Measurements from ENCODE around the gene SRF.

SRF gene

DNA sequence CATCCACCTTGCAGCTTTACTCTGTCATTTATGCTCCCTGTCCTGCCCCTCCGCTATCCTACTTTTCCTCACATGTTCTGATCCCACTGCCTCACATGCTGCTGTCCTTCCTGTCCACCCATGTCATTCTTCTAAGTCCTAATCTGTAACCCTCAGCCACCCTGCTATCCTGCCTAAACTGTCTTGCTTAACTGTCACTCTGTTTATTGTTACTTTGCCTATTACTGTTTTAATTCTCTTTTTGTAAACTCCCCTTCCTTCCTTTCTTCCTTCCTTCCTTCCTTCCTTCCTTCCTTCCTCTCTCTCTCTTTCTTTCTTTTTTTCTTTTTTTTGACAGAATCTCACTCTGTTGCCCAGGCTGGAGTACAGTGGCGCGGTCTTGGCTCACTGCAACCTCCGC is 12.4 kb downstream of the SRF start:
- DNase-seq (ENCODE audit: low spot score): no peak

DNA sequence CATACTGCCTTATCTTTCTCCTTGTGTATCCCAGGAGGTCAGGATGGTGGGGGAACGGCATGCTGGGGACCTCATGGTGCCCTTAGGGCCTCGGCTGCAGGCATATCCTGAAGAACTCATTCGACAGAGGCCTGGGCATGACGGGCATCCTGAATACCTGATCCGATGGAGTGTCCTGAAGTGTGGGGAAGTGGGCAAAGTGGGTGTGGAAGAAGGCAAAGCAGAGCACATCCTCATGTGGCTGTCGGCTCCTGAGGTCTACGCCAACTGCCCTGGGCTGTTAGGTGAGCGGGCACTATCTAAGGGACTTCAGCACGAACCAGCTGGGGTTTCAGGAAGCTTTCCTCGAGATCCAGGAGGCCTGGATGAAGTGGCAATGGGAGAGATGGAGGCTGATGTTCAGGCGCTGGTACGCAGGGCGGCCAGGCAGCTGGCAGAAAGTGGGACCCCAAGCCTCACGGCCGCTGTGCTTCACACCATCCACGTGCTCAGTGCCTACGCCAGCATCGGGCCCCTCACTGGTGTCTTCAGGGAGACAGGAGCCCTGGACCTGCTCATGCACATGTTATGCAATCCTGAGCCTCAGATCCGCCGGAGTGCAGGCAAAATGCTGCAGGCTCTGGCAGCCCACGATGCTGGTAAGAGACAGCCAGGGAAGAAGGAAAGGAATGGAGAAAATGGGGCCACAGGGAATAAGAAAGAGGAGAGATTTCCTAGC is 13.4 kb downstream of the SRF start:
- no peak for DNase-seq (ENCODE audit: low spot score)

DNA sequence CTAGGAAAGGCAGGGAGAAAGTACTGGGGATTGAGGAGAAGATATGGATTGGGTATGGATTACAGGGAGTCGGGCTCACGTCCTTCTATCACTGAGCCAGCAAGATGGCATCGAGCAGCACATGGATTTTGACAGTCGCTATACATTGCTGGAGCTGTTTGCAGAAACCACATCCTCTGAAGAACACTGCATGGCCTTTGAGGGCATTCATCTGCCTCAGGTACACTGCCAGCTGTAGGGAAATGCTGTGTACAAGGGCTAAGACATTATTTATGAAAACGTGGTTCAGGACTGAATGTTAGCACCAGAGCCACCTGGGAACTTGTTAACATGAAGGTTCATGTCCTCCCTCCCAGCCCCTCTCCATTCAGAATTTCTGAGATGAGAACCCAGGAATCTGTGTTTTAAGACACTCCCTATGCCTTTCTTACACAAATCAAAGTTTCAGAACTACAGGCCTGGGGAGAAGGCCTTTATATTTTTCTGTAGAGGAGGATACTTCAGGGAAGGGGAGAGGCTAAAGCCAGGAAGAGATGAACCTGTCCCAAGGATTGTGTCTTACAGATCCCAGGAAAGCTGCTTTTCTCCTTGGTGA is 14.4 kb downstream of the SRF start:
- no peak for DNase-seq (ENCODE audit: low spot score)

- no peak for DNase-seq (ENCODE audit: low spot score)
These were observed 14.9 kb downstream of the SRF start for GRCh38 chr6:43186019-43186418.

DNA sequence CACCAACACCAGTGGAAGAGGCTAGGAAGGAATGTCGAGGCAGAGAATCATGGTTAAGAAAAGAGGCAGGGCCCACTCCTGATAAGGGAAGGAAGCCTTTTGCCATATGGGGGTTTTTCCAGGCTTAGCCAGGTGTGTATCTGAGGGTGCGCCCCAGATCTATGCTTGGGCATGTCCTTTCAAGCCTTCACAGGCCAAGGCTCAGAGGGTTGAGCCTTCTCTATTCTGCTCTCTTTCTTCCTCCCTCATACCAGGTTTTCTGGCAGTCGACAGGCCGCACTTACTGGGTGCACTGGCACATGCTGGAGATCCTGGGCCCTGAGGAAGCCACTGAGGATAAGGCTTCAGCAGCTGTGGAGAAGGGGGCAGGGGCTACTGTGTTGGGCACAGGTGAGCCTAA is 15.6 kb downstream of the SRF start:
- no peak for DNase-seq (ENCODE audit: low spot score)

DNA sequence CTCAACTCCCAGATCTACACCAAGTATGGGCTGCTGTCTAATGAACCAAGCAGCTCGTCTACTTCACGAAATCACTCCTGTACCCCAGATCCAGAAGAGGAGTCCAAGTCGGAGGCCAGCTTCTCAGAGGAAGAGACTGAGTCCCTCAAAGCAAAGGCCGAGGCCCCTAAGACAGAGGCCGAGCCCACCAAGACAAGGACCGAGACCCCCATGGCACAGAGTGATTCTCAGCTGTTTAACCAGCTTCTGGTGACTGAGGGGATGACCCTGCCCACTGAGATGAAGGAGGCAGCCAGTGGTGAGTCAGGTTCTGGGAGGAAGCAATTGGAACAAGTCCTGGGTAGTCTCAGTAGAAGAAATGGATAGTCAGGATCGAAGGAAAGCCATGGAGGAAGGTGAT is 16.8 kb downstream of the SRF start:
- no peak for DNase-seq (ENCODE audit: low spot score)

GRCh38 chr6:43188426-43188825 is 17.4 kb downstream of the SRF start:
- DNase-seq (ENCODE audit: low spot score): no peak

GRCh38 chr6:43189776-43190304 is 18.8 kb downstream of the SRF start:
- DNase-seq (ENCODE audit: low spot score): no peak

DNA sequence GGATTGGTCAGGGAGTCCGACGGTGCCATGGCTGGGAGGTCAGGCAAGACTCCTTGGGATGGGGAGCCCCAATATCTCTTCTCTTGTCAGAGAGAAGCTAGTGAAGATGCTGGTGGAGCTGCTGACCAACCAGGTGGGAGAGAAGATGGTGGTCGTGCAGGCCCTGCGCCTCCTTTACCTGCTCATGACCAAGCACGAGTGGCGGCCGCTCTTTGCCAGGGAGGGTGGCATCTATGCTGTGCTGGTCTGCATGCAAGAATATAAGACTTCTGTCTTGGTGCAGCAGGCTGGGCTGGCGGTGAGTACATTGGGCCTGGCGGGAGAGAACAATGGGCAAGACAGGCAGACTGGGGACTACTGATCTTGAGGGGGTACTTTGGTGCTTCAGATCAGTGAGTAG is 21.8 kb downstream of the SRF start:
- no peak for DNase-seq (ENCODE audit: low spot score)

GRCh38 chr6:43193929-43194328 is 22.9 kb downstream of the SRF start:
- DNase-seq (ENCODE audit: low spot score): no peak

DNA sequence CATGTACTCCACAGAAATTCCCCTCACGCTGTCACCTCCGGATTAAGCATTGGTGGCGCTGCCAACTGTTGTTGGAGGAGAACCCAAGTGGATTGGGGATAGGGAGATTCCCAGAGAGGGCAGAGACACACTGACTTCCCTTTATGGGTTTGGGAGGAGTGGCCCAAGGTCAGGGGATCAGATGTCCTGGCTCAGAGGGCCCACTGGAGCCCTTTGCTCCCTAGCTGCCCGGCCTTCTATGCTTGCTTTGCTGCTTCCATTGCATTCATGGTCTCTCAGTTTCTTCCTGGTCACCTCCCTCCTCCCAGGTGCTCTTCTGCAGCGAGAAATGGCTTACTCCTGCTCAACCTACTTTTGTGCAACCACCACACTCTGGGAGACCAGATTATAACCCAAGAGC is 25.3 kb downstream of the SRF start:
- DNase-seq (ENCODE audit: low spot score): no peak

GRCh38 chr6:43199912-43200311 is 28.8 kb downstream of the SRF start:
- DNase-seq (ENCODE audit: low spot score): no peak

DNA sequence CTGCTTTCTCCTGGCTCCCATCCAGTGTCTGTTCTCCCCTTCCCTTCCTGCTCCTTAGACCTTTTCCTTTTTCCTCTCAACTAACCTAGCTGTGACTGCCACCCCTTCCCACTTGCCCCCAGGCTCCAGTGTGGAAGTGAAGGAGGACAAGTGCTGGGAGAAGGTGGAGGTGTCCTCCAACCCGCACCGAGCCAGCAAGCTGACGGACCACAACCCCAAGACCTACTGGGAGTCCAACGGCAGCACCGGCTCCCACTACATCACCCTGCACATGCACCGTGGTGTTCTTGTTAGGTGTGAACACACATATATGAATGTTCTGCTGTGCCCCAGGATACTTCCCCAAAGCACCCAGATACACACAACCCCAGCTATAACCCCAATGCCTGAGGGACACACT is 29.5 kb downstream of the SRF start:
- no peak for DNase-seq (ENCODE audit: low spot score)

DNA sequence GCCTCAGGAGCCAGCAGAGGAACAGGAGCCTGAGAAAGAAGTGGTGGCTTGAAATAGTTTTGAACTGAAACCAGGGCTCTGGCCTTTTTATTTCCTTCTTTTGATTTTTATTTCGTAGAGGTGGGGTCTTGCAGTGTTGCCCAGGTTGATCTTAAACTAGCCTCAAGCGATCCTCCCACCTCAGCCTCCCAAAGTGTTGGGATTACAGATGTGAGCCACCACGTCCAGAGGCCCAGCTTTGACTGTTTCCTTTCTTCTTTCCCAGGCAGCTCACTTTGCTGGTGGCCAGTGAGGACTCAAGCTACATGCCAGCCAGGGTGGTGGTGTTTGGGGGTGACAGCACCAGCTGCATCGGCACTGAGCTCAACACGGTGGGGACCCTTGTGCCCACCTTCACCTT is 31.4 kb downstream of the SRF start:
- DNase-seq (ENCODE audit: low spot score): no peak

DNA sequence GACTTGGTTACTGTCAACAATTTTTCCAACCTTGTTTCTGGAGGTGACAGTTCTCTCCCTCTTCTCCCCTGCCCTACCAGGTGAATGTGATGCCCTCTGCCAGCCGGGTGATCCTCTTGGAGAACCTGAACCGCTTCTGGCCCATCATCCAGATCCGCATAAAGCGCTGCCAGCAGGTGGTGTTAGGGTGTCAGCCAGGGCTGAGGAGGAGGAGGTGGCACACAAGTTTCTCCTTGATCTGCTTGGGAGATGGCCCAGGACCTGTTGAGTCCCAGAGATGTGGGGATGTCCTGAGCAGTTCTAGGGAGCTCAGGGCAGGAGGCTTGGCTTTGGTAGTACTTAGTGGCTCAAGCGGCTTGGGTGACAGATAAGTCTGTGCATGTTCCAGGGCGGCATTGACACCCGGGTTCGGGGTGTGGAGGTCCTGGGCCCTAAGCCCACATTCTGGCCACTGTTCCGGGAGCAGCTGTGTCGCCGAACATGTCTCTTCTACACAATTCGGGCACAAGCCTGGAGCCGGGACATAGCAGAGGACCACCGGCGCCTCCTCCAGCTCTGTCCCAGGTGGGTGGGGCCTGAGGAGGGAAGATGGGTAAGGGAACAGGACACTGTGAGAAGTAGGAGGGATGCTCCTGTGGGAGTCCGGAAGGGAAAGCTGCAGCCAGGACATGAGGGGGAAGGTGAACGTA is 32.1 kb downstream of the SRF start:
- DNase-seq (ENCODE audit: low spot score): no peak

GRCh38 chr6:43203718-43204095 is 32.6 kb downstream of the SRF start:
- DNase-seq (ENCODE audit: low spot score): no peak

GRCh38 chr6:43204271-43205105 is 33.4 kb downstream of the SRF start:
- no peak for DNase-seq (ENCODE audit: low spot score)

DNA sequence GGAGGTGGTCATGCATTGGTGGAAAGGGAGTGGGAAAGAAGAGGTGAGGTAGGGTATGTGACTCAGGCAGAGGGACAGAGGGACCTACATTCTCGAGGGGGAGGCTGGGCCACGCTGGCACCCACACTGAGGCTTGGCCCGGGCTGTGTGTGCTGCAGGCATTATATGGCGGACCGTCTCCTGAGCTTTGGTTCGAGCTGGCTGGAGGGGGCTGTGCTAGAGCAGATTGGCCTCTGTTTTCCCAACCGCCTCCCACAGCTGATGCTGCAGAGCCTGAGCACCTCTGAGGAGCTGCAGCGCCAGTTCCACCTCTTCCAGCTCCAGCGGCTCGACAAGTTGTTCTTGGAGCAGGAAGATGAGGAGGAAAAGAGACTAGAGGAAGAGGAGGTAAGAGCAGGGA is 34.8 kb downstream of the SRF start:
- DNase-seq (ENCODE audit: low spot score): no peak

DNA sequence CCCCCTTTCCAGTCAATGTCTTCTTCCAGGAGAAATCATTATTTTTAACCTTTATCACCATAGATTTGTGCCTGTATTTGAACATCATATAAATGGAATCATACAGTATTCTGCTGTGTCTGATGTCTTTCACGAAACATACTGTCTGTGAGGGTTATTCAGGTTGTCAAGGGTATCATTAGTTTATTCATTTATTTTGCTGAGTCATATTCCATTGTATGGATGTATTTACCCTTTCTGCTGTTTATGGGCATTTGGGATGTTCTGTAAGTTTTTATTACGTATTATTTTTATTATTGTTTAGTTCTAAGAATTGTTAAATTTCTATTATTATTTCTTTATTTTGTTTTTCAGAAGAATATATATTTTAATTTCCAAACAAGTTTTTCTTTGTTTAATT is 36.2 kb downstream of the SRF start:
- DNase-seq (ENCODE audit: low spot score): no peak

GRCh38 chr6:43211955-43212354 is 40.9 kb downstream of the SRF start:
- DNase-seq (ENCODE audit: low spot score): no peak

DNA sequence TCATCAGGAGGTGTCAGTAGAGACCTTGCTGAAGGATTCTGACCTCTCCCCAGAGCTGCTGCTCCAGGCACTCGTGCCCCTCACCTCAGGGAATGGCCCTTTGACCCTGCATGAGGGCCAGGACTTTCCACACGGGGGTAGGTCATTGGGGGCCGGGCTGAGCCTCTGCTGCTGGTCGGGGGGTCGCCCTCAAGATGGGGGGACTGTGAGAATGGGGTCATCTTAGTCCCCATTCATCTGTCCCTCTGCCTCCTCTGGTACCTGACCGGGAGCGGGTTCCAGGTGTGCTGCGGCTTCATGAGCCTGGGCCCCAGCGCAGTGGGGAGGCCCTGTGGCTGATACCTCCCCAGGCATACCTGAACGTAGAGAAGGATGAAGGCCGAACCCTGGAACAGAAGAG is 42.4 kb downstream of the SRF start:
- DNase-seq (ENCODE audit: low spot score): no peak

GRCh38 chr6:43215066-43215465 is 44.0 kb downstream of the SRF start:
- DNase-seq (ENCODE audit: low spot score): no peak

DNA sequence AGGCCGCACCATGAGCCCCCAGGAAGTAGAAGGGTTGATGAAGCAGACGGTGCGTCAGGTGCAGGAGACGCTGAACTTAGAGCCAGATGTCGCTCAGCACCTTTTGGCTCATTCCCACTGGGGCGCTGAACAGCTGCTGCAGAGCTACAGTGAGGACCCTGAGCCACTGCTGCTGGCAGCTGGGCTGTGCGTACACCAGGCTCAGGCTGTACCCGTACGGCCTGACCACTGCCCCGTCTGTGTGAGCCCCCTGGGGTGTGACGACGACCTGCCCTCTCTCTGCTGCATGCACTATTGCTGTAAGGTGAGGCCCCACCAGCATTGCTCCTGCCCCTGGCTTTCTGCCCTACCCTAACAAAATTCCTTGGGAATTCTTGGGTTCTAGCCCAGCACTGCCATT is 45.1 kb downstream of the SRF start:
- no peak for DNase-seq (ENCODE audit: low spot score)

Data from hematopoietic multipotent progenitor cell treated with erythropoietin and hydrocortisone succinate and interleukin-3 and kit ligand, for 17 days (in vitro differentiated cells).